Measurements from ENCODE around the gene EXOG.

The EXOG gene

GRCh38 chr3:38519651-38520050 lies 23.5 kb downstream of the EXOG start:
- peak; percentile 16 for DNase-seq (ENCODE audit: low read depth, low spot score)
- no peak overlapping the region for H3K4me3 ChIP-seq (ENCODE audit: low read depth, low read length)
- in situ Hi-C loops (cut with HindIII; ENCODE audit: low sequenced_read_pairs), result no loop called here
- no peak for TF ChIP-seq CTCF (IDR thresholded peaks at IDR 0.05; ENCODE audit: low read depth, low read length)

- H3K4me3 ChIP-seq (ENCODE audit: low read depth, low read length), result no peak overlapping the region
- peak; percentile 72 for DNase-seq (ENCODE audit: low read depth, low spot score)
- TF ChIP-seq CTCF (IDR thresholded peaks at IDR 0.05; ENCODE audit: low read depth, low read length), result peak; percentile 90
- in situ Hi-C loops (cut with HindIII; ENCODE audit: low sequenced_read_pairs), result no loop called here
Observed at GRCh38 chr3:38521391-38521987, 25.3 kb downstream of the EXOG start.

- TF ChIP-seq CTCF (IDR thresholded peaks at IDR 0.05; ENCODE audit: low read depth, low read length), result no peak
Observed at GRCh38 chr3:38522002-38522401, 25.9 kb downstream of the EXOG start.

GRCh38 chr3:38524141-38524739 lies 28.1 kb downstream of the EXOG start:
- DNase-seq (ENCODE audit: low read depth, low spot score), result no peak
- in situ Hi-C loops (cut with HindIII; ENCODE audit: low sequenced_read_pairs), result no loop called here
- no peak for TF ChIP-seq CTCF (IDR thresholded peaks at IDR 0.05; ENCODE audit: low read depth, low read length)

More at GRCh38 chr3:38522002-38522401, 25.9 kb downstream of the EXOG start:
- no peak overlapping the region for H3K4me3 ChIP-seq (ENCODE audit: low read depth, low read length)
- DNase-seq (ENCODE audit: low read depth, low spot score), result no peak
- in situ Hi-C loops (cut with HindIII; ENCODE audit: low sequenced_read_pairs), result no loop called here

GRCh38 chr3:38526792-38527191 lies 30.7 kb downstream of the EXOG start:
- in situ Hi-C loops (cut with HindIII; ENCODE audit: low sequenced_read_pairs), result no loop called here
- no peak overlapping the region for H3K4me3 ChIP-seq (ENCODE audit: low read depth, low read length)
- TF ChIP-seq CTCF (IDR thresholded peaks at IDR 0.05; ENCODE audit: low read depth, low read length), result no peak
- DNase-seq (ENCODE audit: low read depth, low spot score), result no peak

More at GRCh38 chr3:38524141-38524739, 28.1 kb downstream of the EXOG start:
- H3K4me3 ChIP-seq (ENCODE audit: low read depth, low read length), result no peak overlapping the region

- no peak overlapping the region for H3K4me3 ChIP-seq (ENCODE audit: low read depth, low read length)
- in situ Hi-C loops (cut with HindIII; ENCODE audit: low sequenced_read_pairs), result no loop called here
- DNase-seq (ENCODE audit: low read depth, low spot score), result no peak
- TF ChIP-seq CTCF (IDR thresholded peaks at IDR 0.05; ENCODE audit: low read depth, low read length), result no peak
Observed at GRCh38 chr3:38528457-38528856, 32.3 kb downstream of the EXOG start.
